Loucy (cell line): ENCODE data around the gene CELSR1.

ENCODE experiments used
- H2AFZ ChIP-seq: fragments of 200-600 bp; sonication (generic); 2 replicates; pipeline ENCODE4 v1.6.0; 2016; ENCODE audit warnings: antibody characterized with exemption, mild to moderate bottlenecking, low read length, moderate library complexity
- H3F3A ChIP-seq: fragments of 200-600 bp; 2 replicates; pipeline ENCODE4 v1.6.0; 2016; ENCODE audit warnings: antibody characterized with exemption, low read depth, mild to moderate bottlenecking
- H3K27me3 ChIP-seq: fragments of 200-600 bp; sonication (generic); 2 replicates; pipeline ENCODE4 v1.6.1; 2014; ENCODE audit warnings: low read length, mild to moderate bottlenecking; ENCODE audit not compliant: insufficient read depth, poor library complexity, severe bottlenecking
- H3K36me3 ChIP-seq: fragments of 200-600 bp; sonication (generic); 2 replicates; pipeline ENCODE4 v1.6.1; 2016; ENCODE audit warnings: low read length; ENCODE audit not compliant: insufficient read depth
- H3K4me1 ChIP-seq: fragments of 200-600 bp; sonication (generic); 2 replicates; pipeline ENCODE4 v1.5.1; 2014; ENCODE audit warnings: low read length, mild to moderate bottlenecking; ENCODE audit not compliant: insufficient read depth, poor library complexity, severe bottlenecking
- H3K4me2 ChIP-seq: fragments of 200-600 bp; sonication (generic); 2 replicates; pipeline ENCODE4 v1.6.0; 2014; ENCODE audit warnings: antibody characterized with exemption, low read length, low read depth, mild to moderate bottlenecking; ENCODE audit not compliant: poor library complexity, severe bottlenecking
- H3K4me3 ChIP-seq: fragments of 200-600 bp; sonication (generic); 2 replicates; pipeline ENCODE4 v1.5.1; 2014; ENCODE audit warnings: low read length, mild to moderate bottlenecking, mixed read lengths; ENCODE audit not compliant: poor library complexity, severe bottlenecking
- H3K79me2 ChIP-seq: fragments of 200-600 bp; sonication (generic); 2 replicates; pipeline ENCODE4 v1.6.1; 2014; ENCODE audit warnings: low read length; ENCODE audit not compliant: insufficient read depth
- H3K9ac ChIP-seq: fragments of 200-600 bp; sonication (generic); 2 replicates; pipeline ENCODE4 v1.6.0; 2014; ENCODE audit warnings: mild to moderate bottlenecking, low read depth, low read length, moderate library complexity; ENCODE audit not compliant: poor library complexity, severe bottlenecking
- H3K9me2 ChIP-seq: fragments of 200-600 bp; sonication (generic); replicated peaks from 2 replicates; pipeline ENCODE4 v1.6.1; 2016; ENCODE audit warnings: low read depth, low read length, mixed read lengths
- H3K9me3 ChIP-seq: fragments of 200-600 bp; sonication (generic); 2 replicates; pipeline ENCODE4 v1.6.1; 2014; ENCODE audit warnings: mild to moderate bottlenecking, antibody characterized with exemption, low read length, low read depth; ENCODE audit not compliant: insufficient read depth
- H4K20me1 ChIP-seq: fragments of 200-600 bp; sonication (generic); 2 replicates; pipeline ENCODE4 v1.6.0; 2014; ENCODE audit warnings: antibody characterized with exemption, low read length, mild to moderate bottlenecking; ENCODE audit not compliant: insufficient read depth, poor library complexity, severe bottlenecking
- EZH2phosphoT487 ChIP-seq: fragments of 200-600 bp; IDR thresholded peaks from 2 replicates; pipeline ENCODE4 v1.6.1; 2018; ENCODE audit warnings: antibody characterized with exemption, mild to moderate bottlenecking, moderate library complexity, borderline replicate concordance
- TF ChIP-seq, protein P1 (sequence below): fragments of 200-600 bp; sonication (generic); conservative IDR thresholded peaks from 2 replicates; pipeline ENCODE4 v1.5.1; 2014; ENCODE audit warnings: mild to moderate bottlenecking, antibody characterized with exemption, low read length

Gene CELSR1

DNA sequence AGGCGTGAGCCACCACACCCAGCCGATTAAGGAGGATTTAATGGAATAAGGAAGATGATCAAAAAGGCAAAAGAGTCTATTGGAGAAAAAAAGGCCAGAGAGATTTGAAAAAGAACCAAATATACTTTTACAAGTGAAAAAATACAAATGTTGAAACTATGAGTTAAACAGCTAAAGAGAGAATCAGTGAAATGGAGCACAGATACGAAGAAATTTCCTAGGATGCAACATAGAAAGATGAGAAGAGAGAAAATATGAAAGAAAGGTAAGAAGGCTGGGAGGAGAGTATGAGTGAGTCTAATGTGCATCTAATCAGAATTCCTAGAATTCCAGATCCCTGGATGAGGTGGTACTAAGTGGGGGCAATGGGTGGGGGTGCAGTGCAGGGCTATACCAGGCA, 19.4 kb upstream of the CELSR1 start:
- Histone ChIP-seq H4K20me1 (no peaks in the 10 kb centered on the region), H3K36me3 (no peaks in the 10 kb centered on the region), H3K4me1 (peaks cover 2% of the 10 kb centered on the region), H2AFZ (no peak overlapping the region), H3K9me2 (no peaks in the 10 kb centered on the region), H3K9ac (no peak overlapping the region), H3K4me3 (no peak overlapping the region), H3K9me3 (no peaks in the 10 kb centered on the region), H3K27me3 (no peaks in the 10 kb centered on the region), H3K79me2 (no peaks in the 10 kb centered on the region), H3F3A (no peaks in the 10 kb centered on the region), H3K4me2 (no peak overlapping the region)
- TF ChIP-seq EZH2phosphoT487: no peak
- TF ChIP-seq, protein P1, sequence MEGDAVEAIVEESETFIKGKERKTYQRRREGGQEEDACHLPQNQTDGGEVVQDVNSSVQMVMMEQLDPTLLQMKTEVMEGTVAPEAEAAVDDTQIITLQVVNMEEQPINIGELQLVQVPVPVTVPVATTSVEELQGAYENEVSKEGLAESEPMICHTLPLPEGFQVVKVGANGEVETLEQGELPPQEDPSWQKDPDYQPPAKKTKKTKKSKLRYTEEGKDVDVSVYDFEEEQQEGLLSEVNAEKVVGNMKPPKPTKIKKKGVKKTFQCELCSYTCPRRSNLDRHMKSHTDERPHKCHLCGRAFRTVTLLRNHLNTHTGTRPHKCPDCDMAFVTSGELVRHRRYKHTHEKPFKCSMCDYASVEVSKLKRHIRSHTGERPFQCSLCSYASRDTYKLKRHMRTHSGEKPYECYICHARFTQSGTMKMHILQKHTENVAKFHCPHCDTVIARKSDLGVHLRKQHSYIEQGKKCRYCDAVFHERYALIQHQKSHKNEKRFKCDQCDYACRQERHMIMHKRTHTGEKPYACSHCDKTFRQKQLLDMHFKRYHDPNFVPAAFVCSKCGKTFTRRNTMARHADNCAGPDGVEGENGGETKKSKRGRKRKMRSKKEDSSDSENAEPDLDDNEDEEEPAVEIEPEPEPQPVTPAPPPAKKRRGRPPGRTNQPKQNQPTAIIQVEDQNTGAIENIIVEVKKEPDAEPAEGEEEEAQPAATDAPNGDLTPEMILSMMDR: no peak

- no peak overlapping the region for H2AFZ ChIP-seq
- no peaks in the 10 kb centered on the region for H3K27me3 ChIP-seq
- no peak for TF ChIP-seq EZH2phosphoT487
- TF ChIP-seq, protein P1: no peak
- no peak overlapping the region for H3K4me2 ChIP-seq
- no peak overlapping the region for H3K9ac ChIP-seq
- no peaks in the 10 kb centered on the region for H3K9me2 ChIP-seq
- no peaks in the 10 kb centered on the region for H3K4me1 ChIP-seq
- no peaks in the 10 kb centered on the region for H4K20me1 ChIP-seq
- H3K4me3 ChIP-seq: no peak overlapping the region
- no peaks in the 10 kb centered on the region for H3K36me3 ChIP-seq
- H3K79me2 ChIP-seq: no peaks in the 10 kb centered on the region
- H3F3A ChIP-seq: no peaks in the 10 kb centered on the region
- H3K9me3 ChIP-seq: no peaks in the 10 kb centered on the region
Observed at GRCh38 chr22:46553189-46553588, 15.8 kb upstream of the CELSR1 start.

DNA sequence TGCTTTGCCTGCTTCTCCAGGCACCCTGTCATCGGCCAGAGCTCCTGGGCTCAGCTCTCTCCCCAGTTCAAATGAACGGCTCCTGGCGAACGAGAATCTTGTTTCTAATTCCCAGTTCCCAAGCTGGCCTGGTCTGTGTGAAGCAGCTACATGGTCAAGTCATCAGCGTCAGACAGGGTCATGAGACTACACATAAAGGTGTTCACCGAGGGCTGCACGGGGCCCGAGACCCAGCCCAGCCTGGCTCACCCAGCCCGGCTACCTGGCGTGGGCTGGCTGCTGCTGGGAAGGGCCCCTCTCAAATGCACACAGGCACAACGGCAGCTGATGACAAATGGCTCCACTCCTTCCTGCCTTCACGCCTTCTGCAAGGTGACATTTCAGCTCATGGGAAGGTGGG, 14.6 kb upstream of the CELSR1 start:
- Histone ChIP-seq H3K27me3 (no peaks in the 10 kb centered on the region), H3F3A (no peaks in the 10 kb centered on the region), H3K79me2 (no peaks in the 10 kb centered on the region), H3K9ac (no peak overlapping the region), H3K9me3 (no peaks in the 10 kb centered on the region), H3K9me2 (no peaks in the 10 kb centered on the region), H3K4me3 (no peak overlapping the region), H4K20me1 (no peaks in the 10 kb centered on the region), H3K4me1 (peaks cover 3% of the 10 kb centered on the region), H2AFZ (no peak overlapping the region), H3K36me3 (no peaks in the 10 kb centered on the region), H3K4me2 (no peak overlapping the region)
- TF ChIP-seq, protein P1: no peak
- no peak for TF ChIP-seq EZH2phosphoT487
